ENCODE results near the gene CRYL1. TPM values are rescaled to one million over a fixed set of nuclear protein-coding genes. Genes with fewer than 3 reads are reported as not detected.

Gene CRYL1
- total RNA-seq, 5 donors from 2014 or later (not counting 1 experiment from before 2014, with no cell fraction given), result 12.3 to 21.5 (median 17.9) TPM

DNA sequence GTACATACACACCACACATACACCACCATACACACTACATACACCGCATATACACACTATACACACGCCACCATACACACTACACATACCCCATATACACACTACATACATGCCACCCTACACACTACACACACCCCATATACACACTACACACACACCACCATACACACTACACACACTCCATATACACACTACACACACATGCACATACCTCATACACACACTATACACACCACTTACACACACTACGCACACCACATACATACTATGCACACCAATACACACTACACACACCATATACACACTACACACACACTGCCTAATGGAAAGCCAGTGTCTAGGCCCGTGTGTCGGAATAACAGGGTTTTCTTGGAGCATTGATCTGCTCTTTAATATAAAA, 27.5 kb downstream of the CRYL1 start:
- Histone ChIP-seq H3K9me3 (no peaks in the 10 kb centered on the region), H3K27me3 (replicated peaks in 1 of 2; ENCODE audit: control insufficient read depth in 2 of 2, extremely low read depth in 1 of 2, insufficient read depth in 2 of 2, low read length in 1 of 2) (no peaks in the 10 kb centered on the region), H3K4me1 (ENCODE audit: control insufficient read depth in 1 of 2, extremely low read depth in 1 of 2, insufficient read depth in 2 of 2, low read length in 2 of 2) (no peaks in the 10 kb centered on the region), H3K27ac (ENCODE audit: low read length) (no peak overlapping the region), H3K4me3 (ENCODE audit: control insufficient read depth in 1 of 2, extremely low read depth in 1 of 2, low read length in 1 of 2) (no peak overlapping the region), H3K36me3 (ENCODE audit: control insufficient read depth in 2 of 2, extremely low read depth in 1 of 2, insufficient read depth in 1 of 2, low read length in 1 of 2) (peaks cover 0 to 4% of the 10 kb centered on the region in 2 donors)
- Mint-ChIP-seq H3K4me3 (no peak overlapping the region), H3K36me3 (peaks cover 6% of the 10 kb centered on the region), H3K4me1 (peaks cover 6% of the 10 kb centered on the region in 3 donors), H3K27ac (no peak overlapping the region), H3K9me3 (peaks cover 0 to 3% (median 3%) of the 10 kb centered on the region in 3 donors), H3K27me3 (no peaks in the 10 kb centered on the region)
- no peak for DNase-seq
- POLR2A ChIA-PET, result interaction anchor here in 1 of 2 donors (0.5 kb wide), 1 partner anchor 367 kb away, joined by 3 read pairs; no protein-coding TSS in a partner anchor
- WGBS (ENCODE audit: insufficient coverage), result 62% methylated on average over 3 of the region's 5 CpGs
- ATAC-seq (replicated peaks in 1 of 4), result no peak
- CTCF ChIA-PET, result interaction anchor here in 1 of 2 donors (0.6 to 1.1 kb wide), 2 partner anchors 24 to 330 kb away, joined by 3 read pairs; no protein-coding TSS in a partner anchor

DNA sequence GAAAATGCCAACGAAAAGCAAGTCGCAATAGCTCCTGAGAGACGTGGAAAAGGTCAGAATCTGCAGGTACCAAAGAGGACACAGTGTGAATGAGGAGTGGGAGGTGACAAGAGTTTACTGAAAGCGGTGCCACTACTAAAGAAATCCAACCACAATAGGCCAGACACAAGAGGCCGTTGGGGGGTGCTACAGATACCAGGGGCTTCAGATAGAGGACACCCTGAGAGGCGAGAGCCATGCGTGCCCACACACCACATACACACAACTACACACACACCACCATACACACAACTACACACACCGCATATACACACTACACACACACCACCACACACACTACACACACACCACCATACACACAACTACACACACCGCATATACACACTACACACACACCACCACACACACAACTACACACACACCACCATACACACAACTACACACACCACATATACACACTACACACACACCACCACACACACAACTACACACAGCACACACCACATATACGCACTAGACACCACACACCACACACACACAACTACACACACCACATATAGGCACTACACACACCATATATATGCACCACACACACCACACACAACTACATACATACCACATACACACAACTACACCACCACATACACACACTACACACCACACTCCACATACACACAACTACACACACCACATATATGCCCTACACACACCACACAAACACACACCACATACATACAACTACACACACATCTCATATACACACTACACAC, 28.5 kb downstream of the CRYL1 start:
- ATAC-seq (replicated peaks in 1 of 4), result no peak
- Mint-ChIP-seq H3K4me3 (no peak overlapping the region), H3K27me3 (no peaks in the 10 kb centered on the region), H3K9me3 (peaks cover 0 to 3% (median 3%) of the 10 kb centered on the region in 3 donors), H3K27ac (no peak overlapping the region), H3K4me1 (peaks cover 6 to 7% (median 7%) of the 10 kb centered on the region in 3 donors), H3K36me3 (peaks cover 6% of the 10 kb centered on the region)
- CTCF ChIA-PET, result interaction anchor here (0.7 to 6.7 kb wide), 3 partner anchors 313 to 387 kb away, joined by 3 to 73 read pairs (median 7); no protein-coding TSS in a partner anchor
- Histone ChIP-seq H3K4me1 (ENCODE audit: control insufficient read depth in 1 of 2, extremely low read depth in 1 of 2, insufficient read depth in 2 of 2, low read length in 2 of 2) (peaks cover 0 to 2% of the 10 kb centered on the region in 2 experiments), H3K4me3 (ENCODE audit: control insufficient read depth in 1 of 2, extremely low read depth in 1 of 2, low read length in 1 of 2) (no peak overlapping the region), H3K36me3 (ENCODE audit: control insufficient read depth in 2 of 2, extremely low read depth in 1 of 2, insufficient read depth in 1 of 2, low read length in 1 of 2) (peaks cover 0 to 4% of the 10 kb centered on the region in 2 donors), H3K27me3 (replicated peaks in 1 of 2; ENCODE audit: control insufficient read depth in 2 of 2, extremely low read depth in 1 of 2, insufficient read depth in 2 of 2, low read length in 1 of 2) (no peaks in the 10 kb centered on the region), H3K27ac (ENCODE audit: low read length) (no peak overlapping the region), H3K9me3 (no peaks in the 10 kb centered on the region)
- POLR2A ChIA-PET, result interaction anchor here in 1 of 2 donors (0.7 kb wide), 1 partner anchor 314 kb away, joined by 3 read pairs; no protein-coding TSS in a partner anchor
- DNase-seq, result no peak
- 66% methylated on average over 5 of the region's 10 CpGs for WGBS (ENCODE audit: insufficient coverage)

DNA sequence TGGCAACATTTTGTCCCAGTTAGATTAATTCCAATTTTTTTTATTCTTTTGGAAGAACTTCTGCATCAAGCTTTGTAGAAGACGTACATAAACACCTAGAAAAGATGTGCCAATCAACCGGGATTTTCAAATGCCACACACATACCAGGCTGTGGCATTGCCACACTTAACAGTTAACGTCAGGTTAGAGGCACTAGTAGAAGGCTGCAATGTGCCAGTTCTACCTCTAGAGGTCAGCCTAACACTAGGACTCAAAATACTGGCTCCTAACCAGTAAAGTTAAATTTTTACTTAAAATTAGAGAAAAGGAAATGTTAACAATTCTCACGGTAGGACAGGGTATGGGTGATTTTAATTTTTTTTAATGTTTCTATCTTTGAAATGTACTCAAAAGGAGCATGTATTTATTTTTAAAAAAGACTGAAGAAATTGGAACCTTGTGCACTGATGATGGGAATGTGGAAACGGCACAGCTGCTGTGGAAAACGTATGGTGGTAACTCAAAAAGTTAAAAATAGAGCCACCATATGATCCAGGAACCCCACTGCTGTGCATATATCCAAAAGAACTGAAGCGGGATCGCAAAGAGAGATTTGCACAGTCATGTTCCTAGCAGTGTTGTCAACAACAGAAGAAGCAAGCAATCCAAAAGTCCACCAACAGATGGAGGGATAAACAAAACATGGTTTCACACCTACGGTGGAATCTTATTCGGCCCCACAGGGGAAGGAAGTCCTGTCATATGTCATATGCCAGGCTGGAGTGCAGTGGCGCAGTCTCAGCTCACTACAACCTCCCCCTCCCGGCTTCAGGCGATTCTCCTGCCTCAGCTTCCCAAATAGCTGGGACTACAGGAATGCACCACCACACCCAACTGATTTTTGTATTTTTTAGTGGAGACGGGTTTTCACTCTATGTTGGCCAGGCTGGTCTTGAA, 30.3 kb downstream of the CRYL1 start:
- H3K4me3 Mint-ChIP-seq, result no peak overlapping the region
- ATAC-seq (replicated peaks in 1 of 4) (peak; percentile 80 to 91 (median 85)), DNase-seq (peak in 33 of 35 experiments; percentile 18 to 81 (median 51))
- H3K4me1 Mint-ChIP-seq, result peaks cover 6 to 7% (median 7%) of the 10 kb centered on the region in 3 donors
- no peaks in the 10 kb centered on the region for H3K36me3 ChIP-seq (ENCODE audit: control insufficient read depth in 2 of 2, extremely low read depth in 1 of 2, insufficient read depth in 1 of 2, low read length in 1 of 2)
- ChIA-PET CTCF (interaction anchor here (0.6 to 6.7 kb wide), 13 partner anchors 19 to 429 kb away, joined by 3 to 73 read pairs (median 3); no protein-coding TSS in a partner anchor), POLR2A (interaction anchor here in 1 of 2 donors (0.6 kb wide), 1 partner anchor 30 kb away, joined by 3 read pairs; the partner anchor contains the start of gene CRYL1)
- no peaks in the 10 kb centered on the region for H3K27me3 Mint-ChIP-seq
- H3K36me3 Mint-ChIP-seq, result peaks cover 3% of the 10 kb centered on the region
- no peak overlapping the region for H3K4me3 ChIP-seq (ENCODE audit: control insufficient read depth in 1 of 2, extremely low read depth in 1 of 2, low read length in 1 of 2)
- H3K27ac Mint-ChIP-seq, result no peak overlapping the region
- peaks cover 0 to 4% of the 10 kb centered on the region in 2 experiments for H3K4me1 ChIP-seq (ENCODE audit: control insufficient read depth in 1 of 2, extremely low read depth in 1 of 2, insufficient read depth in 2 of 2, low read length in 2 of 2)
- H3K27me3 ChIP-seq (replicated peaks in 1 of 2; ENCODE audit: control insufficient read depth in 2 of 2, extremely low read depth in 1 of 2, insufficient read depth in 2 of 2, low read length in 1 of 2), result no peaks in the 10 kb centered on the region
- peaks cover 0 to 2% (median 2%) of the 10 kb centered on the region in 3 donors for H3K9me3 Mint-ChIP-seq
- no peak overlapping the region for H3K27ac ChIP-seq (ENCODE audit: low read length)
- 27% methylated on average over 5 of the region's 14 CpGs for WGBS (ENCODE audit: insufficient coverage)
- no peaks in the 10 kb centered on the region for H3K9me3 ChIP-seq

- Mint-ChIP-seq H3K36me3 (no peaks in the 10 kb centered on the region), H3K4me1 (peaks cover 6 to 7% (median 7%) of the 10 kb centered on the region in 3 donors), H3K4me3 (no peak overlapping the region), H3K27me3 (no peaks in the 10 kb centered on the region), H3K9me3 (no peaks in the 10 kb centered on the region), H3K27ac (no peak overlapping the region)
- ChIA-PET CTCF (interaction anchor here (0.5 to 6.7 kb wide), 13 partner anchors 15 to 430 kb away, joined by 3 to 73 read pairs (median 3); no protein-coding TSS in a partner anchor), POLR2A (no interaction called here)
- 71% methylated on average over 4 of the region's 8 CpGs for WGBS (ENCODE audit: insufficient coverage)
- H3K36me3 ChIP-seq (ENCODE audit: control insufficient read depth in 2 of 2, extremely low read depth in 1 of 2, insufficient read depth in 1 of 2, low read length in 1 of 2), result no peaks in the 10 kb centered on the region
- no peaks in the 10 kb centered on the region for H3K9me3 ChIP-seq
- ATAC-seq (replicated peaks in 1 of 4), result peak in 1 of 4 experiments; percentile 14
- peaks cover 0 to 4% of the 10 kb centered on the region in 2 experiments for H3K4me1 ChIP-seq (ENCODE audit: control insufficient read depth in 1 of 2, extremely low read depth in 1 of 2, insufficient read depth in 2 of 2, low read length in 2 of 2)
- no peak overlapping the region for H3K4me3 ChIP-seq (ENCODE audit: control insufficient read depth in 1 of 2, extremely low read depth in 1 of 2, low read length in 1 of 2)
- no peaks in the 10 kb centered on the region for H3K27me3 ChIP-seq (replicated peaks in 1 of 2; ENCODE audit: control insufficient read depth in 2 of 2, extremely low read depth in 1 of 2, insufficient read depth in 2 of 2, low read length in 1 of 2)
- H3K27ac ChIP-seq (ENCODE audit: low read length), result no peak overlapping the region
- DNase-seq, result no peak
Observed at GRCh38 chr13:20494656-20495055, 31.0 kb downstream of the CRYL1 start.

DNA sequence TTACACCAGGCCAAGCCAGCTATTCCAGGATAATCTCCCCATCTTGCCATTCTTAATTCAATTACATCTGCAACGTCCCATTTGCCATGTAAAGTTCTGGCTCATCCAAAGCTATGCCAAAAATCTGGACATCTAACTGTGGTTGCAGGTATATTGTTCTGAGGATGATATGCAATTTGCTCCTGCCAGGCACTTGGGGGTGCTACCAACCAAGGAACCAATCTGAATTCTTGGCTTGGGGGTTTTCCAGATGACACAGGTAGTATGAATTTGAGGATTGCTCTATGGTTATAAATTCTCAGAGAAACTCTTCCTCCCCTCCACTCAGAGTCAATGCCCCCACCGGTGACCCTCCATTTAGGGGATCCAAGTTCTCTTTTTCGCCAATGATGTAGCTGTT, 33.0 kb downstream of the CRYL1 start:
- Mint-ChIP-seq H3K27me3 (no peaks in the 10 kb centered on the region), H3K4me1 (peaks cover 7 to 18% (median 7%) of the 10 kb centered on the region in 3 donors), H3K27ac (no peak overlapping the region), H3K4me3 (no peak overlapping the region), H3K36me3 (peaks cover 11% of the 10 kb centered on the region), H3K9me3 (no peaks in the 10 kb centered on the region)
- Histone ChIP-seq H3K9me3 (no peaks in the 10 kb centered on the region), H3K36me3 (ENCODE audit: control insufficient read depth in 2 of 2, extremely low read depth in 1 of 2, insufficient read depth in 1 of 2, low read length in 1 of 2) (no peaks in the 10 kb centered on the region), H3K4me3 (ENCODE audit: control insufficient read depth in 1 of 2, extremely low read depth in 1 of 2, low read length in 1 of 2) (no peak overlapping the region), H3K27me3 (replicated peaks in 1 of 2; ENCODE audit: control insufficient read depth in 2 of 2, extremely low read depth in 1 of 2, insufficient read depth in 2 of 2, low read length in 1 of 2) (no peaks in the 10 kb centered on the region), H3K27ac (ENCODE audit: low read length) (no peak overlapping the region), H3K4me1 (ENCODE audit: control insufficient read depth in 1 of 2, extremely low read depth in 1 of 2, insufficient read depth in 2 of 2, low read length in 2 of 2) (peaks cover 3 to 4% of the 10 kb centered on the region in 2 experiments)
- 86% methylated on average over 2 of the region's 3 CpGs for WGBS (ENCODE audit: insufficient coverage)
- ChIA-PET POLR2A (interaction anchor here (0.6 to 0.7 kb wide), 3 partner anchors 67 to 337 kb away, joined by 3 read pairs; no protein-coding TSS in a partner anchor), CTCF (interaction anchor here (0.6 to 6.7 kb wide), 14 partner anchors 16 to 986 kb away, joined by 3 to 73 read pairs (median 4); no protein-coding TSS in a partner anchor)
- DNase-seq (peak in 22 of 35 experiments; percentile 4 to 64 (median 32)), ATAC-seq (replicated peaks in 1 of 4) (peak in 1 of 4 experiments; percentile 43)

All from T-cell (primary cell).